GM12891 (cell line): ENCODE results near the gene NRN1L.
"Not testable (repeated sequence)": the region's sequence is repeated elsewhere in the genome, so short reads cannot be mapped to it uniquely, and the experiment has no call there.

Source experiments
- DNase-seq: peaks from one replicate; pipeline ENCODE4 v3.0.0; 2011; ENCODE audit warnings: low spot score; ENCODE audit not compliant: insufficient read length
- FAIRE-seq: peaks from 2 replicates; lab custom pipeline; 2011; peaks lifted over from hg19 to GRCh38; lab: Jason Lieb, UNC
- PAX5 ChIP-seq: IDR thresholded peaks from 2 replicates; pipeline ENCODE4 v1.6.1; 2011; ENCODE audit warnings: low read length, moderate library complexity, mild to moderate bottlenecking; ENCODE audit not compliant: insufficient read depth, severe bottlenecking
- POLR2A ChIP-seq: IDR thresholded peaks from 2 replicates; pipeline ENCODE4 v1.6.1; 2011; ENCODE audit warnings: low read depth, low read length, control low read depth
- POLR2AphosphoS5 ChIP-seq: IDR thresholded peaks from 2 replicates; pipeline ENCODE4 v1.6.1; 2011; ENCODE audit warnings: low read depth, low read length, control low read depth
- POU2F2 ChIP-seq: IDR thresholded peaks from 2 replicates; pipeline ENCODE4 v1.6.1; 2011; ENCODE audit warnings: low read depth, mild to moderate bottlenecking, control low read depth, low read length, moderate library complexity
- SPI1 ChIP-seq: IDR thresholded peaks from 2 replicates; pipeline ENCODE4 v1.6.1; 2011; ENCODE audit warnings: low read depth, low read length, control low read depth
- TAF1 ChIP-seq: IDR thresholded peaks from 2 replicates; pipeline ENCODE4 v1.6.1; 2011; ENCODE audit warnings: low read depth, low read length, control low read depth

The NRN1L gene

GRCh38 chr16:67860589-67861398, 23.9 kb upstream of the NRN1L start:
- TF ChIP-seq POLR2AphosphoS5 (no peak; the same call in 1 of the 2 replicates), POU2F2 (no peak), SPI1 (no peak), PAX5 (no peak), POLR2A (no peak), TAF1 (no peak)
- FAIRE-seq = no peak
- DNase-seq = no peak

DNA sequence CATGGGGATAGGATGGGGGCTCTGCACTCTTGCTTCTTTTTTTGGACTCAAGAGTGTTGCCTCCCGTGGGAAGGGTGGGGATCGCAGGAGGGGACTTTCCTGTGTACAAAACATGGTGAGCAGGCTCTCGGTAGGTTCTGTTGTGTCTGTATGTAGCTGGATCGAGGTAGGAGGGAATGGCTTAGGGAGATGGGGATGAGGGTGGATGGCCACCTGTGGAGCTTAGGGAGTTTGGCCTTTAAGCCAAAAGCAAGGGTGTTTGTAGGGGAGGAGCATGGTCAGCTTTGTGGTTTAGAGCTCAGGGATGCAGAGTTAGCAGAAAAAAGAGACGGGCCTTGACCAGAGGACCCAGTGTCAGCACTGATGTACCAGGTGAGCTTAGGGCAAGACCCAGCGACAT, 22.8 kb upstream of the NRN1L start:
- FAIRE-seq (no peak), DNase-seq (no peak)
- TF ChIP-seq PAX5 (no peak), POU2F2 (no peak), SPI1 (no peak)

- no peak for TF ChIP-seq POLR2AphosphoS5
- TF ChIP-seq TAF1 = no peak
- TF ChIP-seq POU2F2 = no peak
- TF ChIP-seq PAX5 = no peak
- DNase-seq (no peak), FAIRE-seq (no peak)
These were observed 21.8 kb upstream of the NRN1L start for GRCh38 chr16:67862623-67863583.

GRCh38 chr16:67864044-67864443, 20.6 kb upstream of the NRN1L start:
- FAIRE-seq, DNase-seq: not testable (repeated sequence)

DNA sequence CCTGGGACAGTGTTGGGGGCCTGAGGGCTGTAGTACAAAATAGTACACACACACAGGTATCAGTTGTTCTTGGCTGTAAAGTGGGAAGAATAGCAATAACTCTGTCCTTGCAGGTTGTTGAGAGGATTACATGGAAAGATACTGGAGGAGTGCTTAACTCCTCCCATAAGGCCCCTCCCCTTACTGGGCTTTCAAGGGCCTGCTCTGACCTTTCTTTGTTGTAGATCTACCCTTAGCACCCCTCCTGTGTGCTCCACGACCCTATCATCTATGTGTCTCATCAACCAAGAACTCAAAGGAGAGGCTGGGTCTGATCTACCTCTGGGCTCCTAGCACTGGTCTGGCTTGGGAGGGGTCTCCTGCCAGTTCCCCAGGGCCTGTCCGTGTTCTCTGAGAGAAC, 20.1 kb upstream of the NRN1L start:
- FAIRE-seq = no peak
- DNase-seq = no peak
- TF ChIP-seq TAF1 = no peak
- no peak for TF ChIP-seq POLR2A
- no peak for TF ChIP-seq SPI1
- no peak for TF ChIP-seq PAX5
- TF ChIP-seq POU2F2 = no peak
- TF ChIP-seq POLR2AphosphoS5 = no peak

DNA sequence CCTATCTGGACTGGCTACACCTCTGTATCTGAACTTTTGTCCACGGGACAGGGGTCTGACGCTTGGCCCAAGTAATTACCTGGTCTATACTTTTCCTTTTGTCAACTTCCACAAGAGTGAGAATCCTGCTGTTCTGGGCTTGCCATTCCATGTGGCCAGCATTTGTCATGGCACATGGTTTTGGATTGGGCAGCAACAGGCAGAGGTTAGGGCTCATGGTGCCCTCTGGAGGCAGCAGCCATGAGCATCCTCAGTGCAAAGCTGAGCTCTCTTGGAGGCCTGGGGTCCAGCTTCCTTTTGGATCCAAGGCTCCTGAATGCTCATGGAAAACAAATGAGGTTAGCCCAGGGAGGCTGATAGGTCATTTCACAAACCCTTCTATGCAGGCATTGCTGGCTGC, 19.4 kb upstream of the NRN1L start:
- DNase-seq (no peak), FAIRE-seq (no peak)
- no peak for TF ChIP-seq POU2F2
- TF ChIP-seq POLR2AphosphoS5 = no peak
- no peak for TF ChIP-seq TAF1
- no peak for TF ChIP-seq PAX5
- TF ChIP-seq SPI1 = no peak
- TF ChIP-seq POLR2A = no peak

GRCh38 chr16:67868290-67868689, 16.4 kb upstream of the NRN1L start:
- FAIRE-seq = no peak
- DNase-seq = no peak
- TF ChIP-seq PAX5 (no peak), POU2F2 (no peak), TAF1 (no peak), POLR2A (no peak), SPI1 (no peak), POLR2AphosphoS5 (no peak)

GRCh38 chr16:67869653-67870052, 15.0 kb upstream of the NRN1L start:
- no peak for FAIRE-seq
- TF ChIP-seq POLR2A (no peak), SPI1 (no peak), POLR2AphosphoS5 (no peak), PAX5 (no peak)

GRCh38 chr16:67871256-67871655, 13.4 kb upstream of the NRN1L start:
- no peak for FAIRE-seq
- DNase-seq = no peak
- TF ChIP-seq TAF1 = no peak
- no peak for TF ChIP-seq PAX5
- no peak for TF ChIP-seq SPI1
- TF ChIP-seq POLR2AphosphoS5 = no peak
- no peak for TF ChIP-seq POU2F2
- TF ChIP-seq POLR2A = no peak

More at GRCh38 chr16:67869653-67870052, 15.0 kb upstream of the NRN1L start:
- DNase-seq = no peak
